ENCODE measurements around the gene MLANA. TPM values are rescaled to one million over a fixed set of nuclear protein-coding genes. Genes with fewer than 3 reads are reported as not detected.

MLANA gene
- total RNA-seq, 1 donor, result not detected

- no peak for TF ChIP-seq CTCF (IDR thresholded peaks at IDR 0.05; ENCODE audit: insufficient read depth, low read depth, low read length)
- no peak for DNase-seq (ENCODE audit: low read depth)
- H3K4me3 ChIP-seq (ENCODE audit: low read depth, low read length), result no peak overlapping the region
These were observed 19.8 kb downstream of the MLANA start for GRCh38 chr9:5910413-5911057.

- no peak for TF ChIP-seq CTCF (IDR thresholded peaks at IDR 0.05; ENCODE audit: insufficient read depth, low read depth, low read length)
- H3K4me3 ChIP-seq (ENCODE audit: low read depth, low read length), result no peak overlapping the region
- no peak for DNase-seq (ENCODE audit: low read depth)
These were observed 24.7 kb downstream of the MLANA start for GRCh38 chr9:5915438-5915837.

GRCh38 chr9:5917273-5917672 is 26.6 kb downstream of the MLANA start:
- H3K4me3 ChIP-seq (ENCODE audit: low read depth, low read length), result no peak overlapping the region
- no peak for TF ChIP-seq CTCF (IDR thresholded peaks at IDR 0.05; ENCODE audit: insufficient read depth, low read depth, low read length)
- DNase-seq (ENCODE audit: low read depth), result no peak

GRCh38 chr9:5917888-5918287 is 27.2 kb downstream of the MLANA start:
- TF ChIP-seq CTCF (IDR thresholded peaks at IDR 0.05; ENCODE audit: insufficient read depth, low read depth, low read length), result no peak
- DNase-seq (ENCODE audit: low read depth), result no peak
- no peak overlapping the region for H3K4me3 ChIP-seq (ENCODE audit: low read depth, low read length)

GRCh38 chr9:5918460-5918859 is 27.8 kb downstream of the MLANA start:
- no peak for TF ChIP-seq CTCF (IDR thresholded peaks at IDR 0.05; ENCODE audit: insufficient read depth, low read depth, low read length)
- no peak overlapping the region for H3K4me3 ChIP-seq (ENCODE audit: low read depth, low read length)
- DNase-seq (ENCODE audit: low read depth), result no peak

GRCh38 chr9:5920860-5921328 is 30.2 kb downstream of the MLANA start:
- DNase-seq (ENCODE audit: low read depth), result no peak
- no peak for TF ChIP-seq CTCF (IDR thresholded peaks at IDR 0.05; ENCODE audit: insufficient read depth, low read depth, low read length)
- no peak overlapping the region for H3K4me3 ChIP-seq (ENCODE audit: low read depth, low read length)

- TF ChIP-seq CTCF (IDR thresholded peaks at IDR 0.05; ENCODE audit: insufficient read depth, low read depth, low read length), result no peak
- no peak overlapping the region for H3K4me3 ChIP-seq (ENCODE audit: low read depth, low read length)
- DNase-seq (ENCODE audit: low read depth), result no peak
These were observed 31.5 kb downstream of the MLANA start for GRCh38 chr9:5922192-5922591.
